HCT116 (cell line): ENCODE data around the gene GRIA4. TPM values are rescaled to one million over a fixed set of nuclear protein-coding genes. Genes with fewer than 3 reads are reported as not detected.

Experiments
- ATAC-seq: fragments of 200-7000 bp; cut with Tn5 transposase; 2 replicates; pipeline ENCODE4 v1.9.1; 2020; ENCODE audit warnings: mild to moderate bottlenecking, moderate library complexity
- BruUV-seq: library from RNA; stranded (reverse); fragments of 400-500 nt; replicated peaks from 2 replicates; lab custom pipeline; 2021; lab: Mats Ljungman, UMichigan
- CTCF ChIA-PET: fragments of 300-600 bp; sonication (Branson Sonifier 250); formaldehyde crosslinking; loops from one replicate; lab custom pipeline; 2021; ENCODE audit warnings: antibody characterized with exemption; lab: Charles Lee
- POLR2A ChIA-PET: fragments of 300-600, 350-600 bp; sonication (Branson Sonifier 250); formaldehyde crosslinking; loops from one replicate; lab custom pipeline; 2021; ENCODE audit warnings: antibody characterized with exemption; lab: Charles Lee
- RAD21 ChIA-PET, 2 experiments: fragments of 300-600 bp; sonication (Branson Sonifier 250); formaldehyde crosslinking; loops; one replicate each; lab custom pipeline; 2023; ENCODE audit warnings: low total read pairs in 2 of 2; ENCODE audit not compliant: uncharacterized antibody in 2 of 2, unreplicated experiment in 2 of 2, low non-redundant PET in 1 of 2; lab: Charles Lee
- DNase-seq: peaks from one replicate; pipeline ENCODE4 v3.0.0-alpha.2; 2010; ENCODE audit warnings: low read depth, low spot score
- H2AFZ ChIP-seq: fragments of 200-600 bp; shearing (Covaris generic), sonication (generic); 2 replicates; pipeline ENCODE4 v1.6.1; 2017; ENCODE audit warnings: low read depth, mixed run types, mixed read lengths, antibody characterized with exemption, low read length; ENCODE audit not compliant: poor library complexity, severe bottlenecking
- H3K27ac ChIP-seq: 2 replicates; pipeline ENCODE4 v1.5.1; 2012; ENCODE audit warnings: low read depth, low read length
- H3K27me3 ChIP-seq: fragments of 200-600 bp; sonication (generic); 2 replicates; pipeline ENCODE4 v1.6.1; 2016; ENCODE audit warnings: mixed run types, low read length, mixed read lengths; ENCODE audit not compliant: insufficient read depth
- H3K36me3 ChIP-seq, 2 experiments: fragments of 200-500 bp in 1 of 2; fragments of 200-600 bp in 1 of 2; sonication (Bioruptor generic) in 1 of 2; sonication (generic) in 1 of 2; 2 replicates each; pipeline versions ENCODE4 v1.5.1 to v1.6.1; 2014 to 2016; ENCODE audit warnings: low read length in 2 of 2, inconsistent platforms in 1 of 2, mixed read lengths in 1 of 2, mixed run types in 1 of 2; ENCODE audit not compliant: insufficient read depth in 2 of 2, control insufficient read depth in 1 of 2
- H3K4me1 ChIP-seq, 2 experiments: fragments of 200-600 bp in 1 of 2; sonication (generic) in 1 of 2; 2 replicates each; pipeline versions ENCODE4 v1.5.1 to v1.6.1; 2012 to 2017; ENCODE audit warnings: low read length in 2 of 2, inconsistent platforms in 1 of 2, mild to moderate bottlenecking in 1 of 2, mixed read lengths in 1 of 2, mixed run types in 1 of 2, moderate library complexity in 1 of 2; ENCODE audit not compliant: insufficient read depth in 2 of 2, control insufficient read depth in 1 of 2
- H3K4me2 ChIP-seq: fragments of 200-600 bp; sonication (generic); 2 replicates; pipeline ENCODE4 v1.6.1; 2017; ENCODE audit warnings: mixed run types, low read length, mixed read lengths
- H3K4me3 ChIP-seq, 2 experiments: fragments of 200-600 bp in 1 of 2; sonication (generic) in 1 of 2; replicated peaks in 1 of 2; 2 replicates each; pipeline ENCODE4 v1.5.1; 2011 to 2016; ENCODE audit warnings: low read length in 2 of 2, control low read depth in 1 of 2, low read depth in 1 of 2, mild to moderate bottlenecking in 1 of 2, mixed read lengths in 1 of 2, mixed run types in 1 of 2
- H3K79me2 ChIP-seq: fragments of 200-600 bp; sonication (generic); 2 replicates; pipeline ENCODE4 v1.6.1; 2017; ENCODE audit warnings: mild to moderate bottlenecking, mixed run types, low read length, moderate library complexity, mixed read lengths; ENCODE audit not compliant: insufficient read depth
- H3K9ac ChIP-seq: fragments of 200-600 bp; sonication (generic); 2 replicates; pipeline ENCODE4 v1.6.1; 2016; ENCODE audit warnings: low read length, mixed read lengths
- H3K9me2 ChIP-seq: fragments of 200-600 bp; sonication (generic), shearing (Covaris generic); 2 replicates; pipeline ENCODE4 v1.6.1; 2017; ENCODE audit warnings: mixed run types, mild to moderate bottlenecking, moderate library complexity; ENCODE audit not compliant: insufficient read depth
- H3K9me3 ChIP-seq, 2 experiments: fragments of 200-500 bp in 1 of 2; fragments of 200-600 bp in 1 of 2; sonication (Bioruptor generic) in 1 of 2; sonication (generic) in 1 of 2; 2 replicates each; pipeline ENCODE4 v1.6.1; 2014 to 2017; ENCODE audit warnings: low read length in 2 of 2, mixed read lengths in 2 of 2, inconsistent platforms in 1 of 2, low read depth in 1 of 2, mild to moderate bottlenecking in 1 of 2, mixed run types in 1 of 2, moderate library complexity in 1 of 2; ENCODE audit not compliant: control insufficient read depth in 1 of 2, insufficient read depth in 1 of 2
- H4K20me1 ChIP-seq: fragments of 200-600 bp; sonication (generic), shearing (Covaris generic); 2 replicates; pipeline ENCODE4 v1.6.1; 2017; ENCODE audit warnings: mixed run types, mild to moderate bottlenecking, moderate library complexity; ENCODE audit not compliant: insufficient read depth
- CEBPB ChIP-seq: IDR thresholded peaks from 2 replicates; pipeline ENCODE4 v1.6.1; 2012; ENCODE audit warnings: low read depth
- EGR1 ChIP-seq: IDR thresholded peaks from 2 replicates; pipeline ENCODE4 v1.6.1; 2012; ENCODE audit warnings: low read depth
- ELF1 ChIP-seq: IDR thresholded peaks from 2 replicates; pipeline ENCODE4 v1.6.1; 2012; ENCODE audit warnings: low read depth, borderline replicate concordance
- EZH2 ChIP-seq: fragments of 200-600 bp; sonication (generic); IDR thresholded peaks from 2 replicates; pipeline ENCODE4 v1.6.1; 2017; ENCODE audit warnings: antibody characterized with exemption, mixed run types
- EZH2phosphoT487 ChIP-seq: fragments of 200-600 bp; IDR thresholded peaks from 2 replicates; pipeline ENCODE4 v1.6.1; 2018; ENCODE audit warnings: antibody characterized with exemption, borderline replicate concordance
- FOSL1 ChIP-seq: IDR thresholded peaks from 2 replicates; pipeline ENCODE4 v1.6.1; 2012; ENCODE audit warnings: low read depth
- MAX ChIP-seq: IDR thresholded peaks from 2 replicates; pipeline ENCODE4 v1.6.1; 2012
- POLR2AphosphoS5 ChIP-seq: IDR thresholded peaks from 2 replicates; pipeline ENCODE4 v1.6.1; 2011; ENCODE audit warnings: mild to moderate bottlenecking, low read depth, low read length, moderate library complexity
- RAD21 ChIP-seq: IDR thresholded peaks from 2 replicates; pipeline ENCODE4 v1.6.1; 2012; ENCODE audit warnings: low read depth, mild to moderate bottlenecking
- REST ChIP-seq: IDR thresholded peaks from 2 replicates; pipeline ENCODE4 v1.6.1; 2012; ENCODE audit warnings: low read depth
- SIN3A ChIP-seq: IDR thresholded peaks from 2 replicates; pipeline ENCODE4 v1.6.1; 2012; ENCODE audit warnings: low read depth
- TCF7L2 ChIP-seq: IDR thresholded peaks from 2 replicates; pipeline ENCODE4 v1.7.0; 2011; ENCODE audit warnings: borderline replicate concordance, inconsistent platforms; ENCODE audit not compliant: insufficient read depth, insufficient read length; ENCODE audit errors: extremely low read depth
- YY1 ChIP-seq: IDR thresholded peaks from 2 replicates; pipeline ENCODE4 v1.6.1; 2011; ENCODE audit warnings: low read length, low read depth, moderate library complexity, mild to moderate bottlenecking; ENCODE audit not compliant: insufficient replicate concordance; ENCODE audit errors: extremely low read depth
- ZBTB33 ChIP-seq: IDR thresholded peaks from 2 replicates; pipeline ENCODE4 v1.6.1; 2011; ENCODE audit warnings: mild to moderate bottlenecking, low read length, moderate library complexity; ENCODE audit not compliant: insufficient replicate concordance; ENCODE audit errors: extremely low read depth
- ZFX ChIP-seq: fragments of 450-650 bp; IDR thresholded peaks from 2 replicates; pipeline ENCODE4 v1.6.1; 2017
- ZNF274 ChIP-seq: fragments of 200-500 bp; sonication (Bioruptor generic); IDR thresholded peaks from 2 replicates; pipeline ENCODE4 v1.6.1; 2014; ENCODE audit warnings: mild to moderate bottlenecking, low read depth, low read length, inconsistent platforms
- intact Hi-C: fragments of 100-400 bp; cut with micrococcal nuclease; formaldehyde crosslinking; loops from 2 replicates; pipeline ENCODE4 v1.10.0; 2022
- total RNA-seq: library from RNA; stranded (reverse); gene quantifications from one replicate; pipeline ENCODE4 v1.2.1, GENCODE V29; 2021; ENCODE audit not compliant: unreplicated experiment
- TF ChIP-seq, protein P1 (sequence below): IDR thresholded peaks from 2 replicates; pipeline ENCODE4 v1.6.1; 2012

GRIA4 gene
- total RNA-seq, 1 experiment from 2014 or later: not detected

- Histone ChIP-seq H3K9me3 (no peaks in the 10 kb centered on the region), H4K20me1 (no peaks in the 10 kb centered on the region), H3K79me2 (no peaks in the 10 kb centered on the region), H3K27me3 (no peaks in the 10 kb centered on the region), H3K9me2 (no peaks in the 10 kb centered on the region), H3K4me1 (no peaks in the 10 kb centered on the region), H3K9ac (no peak overlapping the region), H3K27ac (no peak overlapping the region), H3K4me3 (no peak overlapping the region), H3K36me3 (no peaks in the 10 kb centered on the region), H3K4me2 (no peak overlapping the region), H2AFZ (no peak overlapping the region)
- RAD21 ChIA-PET: no interaction called here
- no peak for DNase-seq
- TF ChIP-seq SIN3A: no peak
- TF ChIP-seq EGR1: no peak
- TF ChIP-seq EZH2phosphoT487: no peak
- TF ChIP-seq, protein P1, sequence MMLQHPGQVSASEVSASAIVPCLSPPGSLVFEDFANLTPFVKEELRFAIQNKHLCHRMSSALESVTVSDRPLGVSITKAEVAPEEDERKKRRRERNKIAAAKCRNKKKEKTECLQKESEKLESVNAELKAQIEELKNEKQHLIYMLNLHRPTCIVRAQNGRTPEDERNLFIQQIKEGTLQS: no peak
- TF ChIP-seq POLR2AphosphoS5: no peak
- no peak for TF ChIP-seq RAD21
- TF ChIP-seq FOSL1: no peak
- TF ChIP-seq YY1: no peak
- TF ChIP-seq REST: no peak
- TF ChIP-seq MAX: no peak
- no peak for TF ChIP-seq ZBTB33
- no peak for TF ChIP-seq ELF1
- no peak for TF ChIP-seq CEBPB
- TF ChIP-seq TCF7L2: no peak
- no peak for TF ChIP-seq ZFX
- no peak for TF ChIP-seq EZH2
- TF ChIP-seq ZNF274: no peak
- POLR2A ChIA-PET: no interaction called here
- CTCF ChIA-PET: no interaction called here
- intact Hi-C loops: no loop called here
- no TSS peak for BruUV-seq
- no peak for ATAC-seq
Measured at GRCh38 chr11:105991888-105992287, 382.0 kb downstream of the GRIA4 start.
